AG04450 (cell line): ENCODE measurements around the gene LATS2. TPM values are rescaled to one million over a fixed set of nuclear protein-coding genes. Genes with fewer than 3 reads are reported as not detected.

Source experiments
- CTCF ChIA-PET: fragments of 300-600, 350-600 bp; formaldehyde crosslinking; extraction: SDS; loops from one replicate; lab custom pipeline; 2022; ENCODE audit warnings: antibody characterized with exemption, inconsistent platforms; lab: Charles Lee
- POLR2A ChIA-PET: fragments of 350-600 bp; formaldehyde crosslinking; extraction: SDS; loops from one replicate; lab custom pipeline; 2021; ENCODE audit warnings: antibody characterized with exemption, inconsistent platforms; lab: Yijun Ruan, JAX
- DNase-seq: peaks from one replicate; pipeline ENCODE4 v3.0.0-alpha.2; 2011; ENCODE audit warnings: low read depth, low spot score
- H3K27ac ChIP-seq: one replicate; pipeline ENCODE4 v1.5.1; 2012; ENCODE audit warnings: low read depth, low read length, control low read depth
- H3K27me3 ChIP-seq: one replicate; pipeline ENCODE4 v1.6.0; 2012; ENCODE audit warnings: low read length; ENCODE audit not compliant: control insufficient read depth, insufficient read depth
- H3K4me3 ChIP-seq: 2 replicates; pipeline ENCODE4 v1.5.1; 2011; ENCODE audit warnings: mild to moderate bottlenecking, low read depth, low read length, control low read depth
- H3K9me3 ChIP-seq: 2 replicates; pipeline ENCODE4 v1.5.1; 2012; ENCODE audit warnings: low read length; ENCODE audit not compliant: control insufficient read depth, insufficient read depth
- CTCF ChIP-seq: IDR thresholded peaks from 2 replicates; pipeline ENCODE4 v1.5.1; 2011; ENCODE audit warnings: low read depth, low read length, control low read depth, inconsistent platforms
- polyA plus RNA-seq: library from polyadenylated mRNA; depleted of rRNA; stranded (reverse); fragments of >200 nt; gene quantifications from 2 replicates; pipeline ENCODE4 v1.2.3, GENCODE V29; 2011

LATS2 gene
- polyA plus RNA-seq, 1 experiment, result 19.3 TPM

- Histone ChIP-seq H3K27me3 (no peaks in the 10 kb centered on the region), H3K4me3 (no peak overlapping the region), H3K9me3 (peaks cover 4% of the 10 kb centered on the region; the same call in 1 of the 2 replicates), H3K27ac (no peak overlapping the region)
- TF ChIP-seq CTCF, result no peak
- ChIA-PET POLR2A (no interaction called here), CTCF (no interaction called here)
- no peak for DNase-seq
Measured at GRCh38 chr13:20995245-20995838, 66.0 kb downstream of the LATS2 start.

- H3K27ac ChIP-seq, result no peak overlapping the region
- CTCF ChIA-PET, result no interaction called here
- DNase-seq, result no peak
Measured at GRCh38 chr13:20994441-20994821, 67.0 kb downstream of the LATS2 start.

GRCh38 chr13:20993661-20994440 is 67.5 kb downstream of the LATS2 start:
- ChIA-PET CTCF (no interaction called here), POLR2A (no interaction called here)
- no peak overlapping the region for H3K27ac ChIP-seq
- no peak overlapping the region for H3K4me3 ChIP-seq
- DNase-seq, result no peak
- TF ChIP-seq CTCF, result no peak
- H3K27me3 ChIP-seq, result no peaks in the 10 kb centered on the region
- peaks cover 6% of the 10 kb centered on the region; the same call in 1 of the 2 replicates for H3K9me3 ChIP-seq

More at GRCh38 chr13:20994441-20994821, 67.0 kb downstream of the LATS2 start:
- Histone ChIP-seq H3K4me3 (no peak overlapping the region), H3K9me3 (peaks cover 4% of the 10 kb centered on the region; the same call in 1 of the 2 replicates), H3K27me3 (no peaks in the 10 kb centered on the region)
- TF ChIP-seq CTCF, result no peak
- POLR2A ChIA-PET, result no interaction called here

GRCh38 chr13:20993211-20993610 is 68.2 kb downstream of the LATS2 start:
- POLR2A ChIA-PET, result no interaction called here
- DNase-seq, result no peak
- no peak overlapping the region for H3K27ac ChIP-seq

More at GRCh38 chr13:20993211-20993610, 68.2 kb downstream of the LATS2 start:
- Histone ChIP-seq H3K9me3 (peaks cover 9% of the 10 kb centered on the region; the same call in 1 of the 2 replicates), H3K4me3 (no peak overlapping the region), H3K27me3 (no peaks in the 10 kb centered on the region)
- CTCF ChIA-PET, result no interaction called here
- TF ChIP-seq CTCF, result no peak
